ENCODE results near the gene CTBP1.

CTBP1 gene

DNA sequence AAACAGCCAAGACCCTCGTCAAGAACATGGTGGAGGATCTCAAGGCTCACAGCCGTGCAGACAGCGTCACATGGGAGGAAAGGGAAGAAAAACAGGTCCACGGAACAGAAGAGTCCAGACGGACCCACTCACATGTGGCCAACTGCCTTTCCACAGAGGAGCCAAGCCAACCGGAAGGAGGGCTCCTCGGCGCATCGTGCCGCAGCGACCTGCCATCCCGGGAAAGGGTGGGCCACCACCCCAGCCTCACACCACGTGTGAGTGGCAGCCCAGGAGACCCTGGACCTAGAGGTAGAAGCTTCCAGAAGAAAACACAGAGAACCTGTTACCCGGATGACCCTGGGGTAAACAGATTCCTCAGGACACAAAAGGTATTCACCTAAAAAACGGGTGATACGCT lies 28.4 kb downstream of the CTBP1 start:
- no peak overlapping the region for H3K23ac ChIP-seq (ENCODE audit: low read length)

DNA sequence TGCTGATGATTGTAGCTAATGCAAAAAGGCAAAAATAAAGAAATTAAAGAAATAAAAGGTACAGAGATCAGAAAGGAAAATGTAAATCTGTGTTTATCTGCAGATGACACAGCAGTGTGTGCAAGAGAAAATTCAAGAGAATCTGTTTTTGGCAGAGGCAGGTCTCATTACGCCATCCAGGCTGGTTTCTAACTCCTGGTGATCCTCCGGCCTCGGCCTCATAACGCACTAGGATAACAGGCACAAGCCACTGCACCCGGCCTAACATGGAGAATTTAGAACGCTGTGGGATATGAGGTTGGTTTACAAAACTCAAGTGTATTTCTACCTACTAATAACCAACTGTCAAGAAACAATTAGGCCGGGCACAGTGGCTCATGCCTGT lies 29.4 kb downstream of the CTBP1 start:
- Histone ChIP-seq H3K9me3 (ENCODE audit: insufficient read depth, low read depth, low read length) (peaks cover 2% of the 10 kb centered on the region), H3K4me2 (ENCODE audit: low read length) (no peak overlapping the region), H2BK120ac (ENCODE audit: insufficient read depth, low read length, poor library complexity) (no peak overlapping the region), H2AFZ (ENCODE audit: insufficient read depth, low read length, poor library complexity) (no peak overlapping the region), H3K4me1 (ENCODE audit: control insufficient read depth in 1 of 2, insufficient read depth in 2 of 2, low read length in 2 of 2) (no peaks in the 10 kb centered on the region), H3K18ac (ENCODE audit: low read length) (no peak overlapping the region), H2BK5ac (ENCODE audit: low read depth, low read length, poor library complexity) (no peak overlapping the region), H3K79me2 (ENCODE audit: control insufficient read depth, insufficient read depth, low read length, poor library complexity) (no peaks in the 10 kb centered on the region), H3K79me1 (ENCODE audit: low read length) (no peaks in the 10 kb centered on the region), H2AK5ac (ENCODE audit: low read length) (no peak overlapping the region), H3K4me3 (ENCODE audit: low read depth, low read length) (no peak overlapping the region), H3K27me3 (ENCODE audit: insufficient read depth, low read length) (no peaks in the 10 kb centered on the region), H3K23ac (ENCODE audit: low read length) (no peak overlapping the region), H3K4ac (ENCODE audit: low read depth, low read length) (no peak overlapping the region), H3K27ac (ENCODE audit: low read depth, low read length) (no peak overlapping the region), H3K36me3 (ENCODE audit: control insufficient read depth in 1 of 2, insufficient read depth in 2 of 2, low read length in 2 of 2) (peaks cover 67 to 75% of the 10 kb centered on the region in 2 experiments), H2BK12ac (ENCODE audit: low read length) (no peak overlapping the region), H4K8ac (ENCODE audit: low read depth, low read length) (no peak overlapping the region), H3K9ac (ENCODE audit: low read length) (no peak overlapping the region), H3K14ac (ENCODE audit: low read length) (no peak overlapping the region), H4K12ac (ENCODE audit: low read depth, low read length) (no peak overlapping the region), H4K91ac (ENCODE audit: low read depth, low read length) (no peak overlapping the region)
- no CpG with 5 or more reads among the region's 7 CpGs for WGBS (ENCODE audit: extremely low coverage, insufficient coverage, insufficient read length)
- DNase-seq = no peak

More for the DNA sequence above, 28.4 kb downstream of the CTBP1 start:
- Histone ChIP-seq H2BK12ac (ENCODE audit: low read length) (no peak overlapping the region), H3K18ac (ENCODE audit: low read length) (no peak overlapping the region), H3K27ac (ENCODE audit: low read depth, low read length) (no peak overlapping the region), H2AK5ac (ENCODE audit: low read length) (no peak overlapping the region), H2BK5ac (ENCODE audit: low read depth, low read length, poor library complexity) (no peak overlapping the region), H4K91ac (ENCODE audit: low read depth, low read length) (no peak overlapping the region), H3K4ac (ENCODE audit: low read depth, low read length) (no peak overlapping the region), H2BK120ac (ENCODE audit: insufficient read depth, low read length, poor library complexity) (no peak overlapping the region), H3K14ac (ENCODE audit: low read length) (no peak overlapping the region), H4K12ac (ENCODE audit: low read depth, low read length) (no peak overlapping the region), H3K4me3 (ENCODE audit: low read depth, low read length) (no peak overlapping the region), H4K8ac (ENCODE audit: low read depth, low read length) (no peak overlapping the region), H3K79me2 (ENCODE audit: control insufficient read depth, insufficient read depth, low read length, poor library complexity) (no peaks in the 10 kb centered on the region), H3K9me3 (ENCODE audit: insufficient read depth, low read depth, low read length) (peaks cover 4% of the 10 kb centered on the region), H2AFZ (ENCODE audit: insufficient read depth, low read length, poor library complexity) (no peak overlapping the region), H3K27me3 (ENCODE audit: insufficient read depth, low read length) (no peaks in the 10 kb centered on the region), H3K9ac (ENCODE audit: low read length) (no peak overlapping the region), H3K4me1 (ENCODE audit: control insufficient read depth in 1 of 2, insufficient read depth in 2 of 2, low read length in 2 of 2) (no peaks in the 10 kb centered on the region), H3K36me3 (ENCODE audit: control insufficient read depth in 1 of 2, insufficient read depth in 2 of 2, low read length in 2 of 2) (peaks cover 67 to 75% of the 10 kb centered on the region in 2 experiments), H3K4me2 (ENCODE audit: low read length) (no peak overlapping the region), H3K79me1 (ENCODE audit: low read length) (no peaks in the 10 kb centered on the region)
- no peak for DNase-seq
- WGBS (ENCODE audit: extremely low coverage, insufficient coverage, insufficient read length) = no CpG with 5 or more reads among the region's 16 CpGs

DNA sequence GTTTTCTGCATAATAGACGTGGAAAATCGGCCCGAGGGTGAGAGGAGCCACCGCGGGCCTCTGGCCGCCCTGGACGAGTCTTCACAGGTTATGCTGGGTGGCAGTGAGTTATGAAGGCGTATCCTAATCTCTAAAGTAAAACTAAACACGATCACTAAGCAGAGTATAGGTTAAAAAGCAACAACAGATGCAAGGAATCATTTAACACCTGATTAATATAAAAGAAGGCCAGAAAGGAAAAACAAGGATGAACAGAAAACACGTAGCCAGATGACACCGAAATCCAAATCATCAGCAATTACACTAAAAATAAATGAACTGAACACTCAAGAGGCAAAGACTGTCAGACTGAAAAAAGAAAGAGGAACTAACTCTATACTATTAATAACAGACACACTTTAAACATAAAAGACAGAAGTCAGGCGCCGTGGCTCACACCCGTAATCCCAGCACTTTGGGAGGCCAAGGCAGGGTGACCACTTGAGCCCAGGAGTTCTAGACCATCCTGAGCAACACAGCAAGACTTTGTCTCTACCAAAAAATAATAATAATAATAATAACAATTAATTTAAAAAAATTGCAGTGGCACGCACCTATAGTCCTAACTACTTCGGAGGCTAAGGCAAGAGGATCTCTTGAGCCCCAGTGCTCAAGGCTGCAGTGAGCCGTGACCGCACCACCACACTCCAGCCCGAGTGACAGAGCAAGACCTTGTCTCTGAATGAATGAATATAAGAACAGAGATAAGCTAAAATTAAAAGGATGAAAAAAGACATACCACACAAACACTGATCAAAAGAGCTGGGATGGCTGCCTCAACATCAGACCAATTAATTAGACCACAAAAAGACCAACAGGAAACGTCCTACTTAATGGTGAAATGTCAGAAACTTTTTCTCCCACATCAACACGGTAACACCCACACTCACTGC lies 30.0 kb downstream of the CTBP1 start:
- no peak overlapping the region for H4K91ac ChIP-seq (ENCODE audit: low read depth, low read length)
- H3K4me3 ChIP-seq (ENCODE audit: low read depth, low read length) = no peak overlapping the region
- no peaks in the 10 kb centered on the region for H3K4me1 ChIP-seq (ENCODE audit: control insufficient read depth in 1 of 2, insufficient read depth in 2 of 2, low read length in 2 of 2)
- H3K79me2 ChIP-seq (ENCODE audit: control insufficient read depth, insufficient read depth, low read length, poor library complexity) = no peaks in the 10 kb centered on the region
- no peak overlapping the region for H2BK120ac ChIP-seq (ENCODE audit: insufficient read depth, low read length, poor library complexity)
- no CpG with 5 or more reads among the region's 21 CpGs for WGBS (ENCODE audit: extremely low coverage, insufficient coverage, insufficient read length)
- H4K12ac ChIP-seq (ENCODE audit: low read depth, low read length) = no peak overlapping the region
- H2AK5ac ChIP-seq (ENCODE audit: low read length) = no peak overlapping the region
- no peak overlapping the region for H2BK5ac ChIP-seq (ENCODE audit: low read depth, low read length, poor library complexity)
- no peak overlapping the region for H3K18ac ChIP-seq (ENCODE audit: low read length)
- H4K8ac ChIP-seq (ENCODE audit: low read depth, low read length) = no peak overlapping the region
- no peak overlapping the region for H3K4ac ChIP-seq (ENCODE audit: low read depth, low read length)
- peaks cover under 1% of the 10 kb centered on the region for H3K9me3 ChIP-seq (ENCODE audit: insufficient read depth, low read depth, low read length)
- H2BK12ac ChIP-seq (ENCODE audit: low read length) = no peak overlapping the region
- DNase-seq = no peak
- no peak overlapping the region for H3K23ac ChIP-seq (ENCODE audit: low read length)
- peaks cover 67 to 75% of the 10 kb centered on the region in 2 experiments for H3K36me3 ChIP-seq (ENCODE audit: control insufficient read depth in 1 of 2, insufficient read depth in 2 of 2, low read length in 2 of 2)
- H3K27me3 ChIP-seq (ENCODE audit: insufficient read depth, low read length) = no peaks in the 10 kb centered on the region
- H3K14ac ChIP-seq (ENCODE audit: low read length) = no peak overlapping the region
- no peak overlapping the region for H2AFZ ChIP-seq (ENCODE audit: insufficient read depth, low read length, poor library complexity)
- no peak overlapping the region for H3K4me2 ChIP-seq (ENCODE audit: low read length)
- H3K79me1 ChIP-seq (ENCODE audit: low read length) = no peaks in the 10 kb centered on the region
- no peak overlapping the region for H3K27ac ChIP-seq (ENCODE audit: low read depth, low read length)
- no peak overlapping the region for H3K9ac ChIP-seq (ENCODE audit: low read length)

DNA sequence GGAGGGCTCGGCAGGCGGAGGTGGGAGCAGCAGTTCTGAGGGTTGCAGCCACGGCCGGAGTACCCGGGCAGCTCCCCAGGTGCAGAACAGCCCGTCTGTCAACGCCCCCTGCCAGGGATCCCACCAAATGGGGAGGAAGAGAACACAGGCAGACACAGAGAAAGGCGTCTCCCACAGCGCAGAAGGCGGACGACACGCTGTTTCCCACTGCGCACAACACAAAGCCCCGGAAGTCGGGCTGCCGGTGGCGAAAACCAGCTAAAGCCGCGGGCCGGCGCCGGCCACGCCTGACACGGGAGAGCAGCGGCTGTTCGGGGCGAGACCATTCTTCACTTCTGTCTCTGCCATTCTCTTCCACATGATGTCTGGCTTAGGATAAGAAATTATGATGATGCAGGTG lies 31.6 kb downstream of the CTBP1 start:
- Histone ChIP-seq H3K4me3 (ENCODE audit: low read depth, low read length) (no peak overlapping the region), H2AK5ac (ENCODE audit: low read length) (no peak overlapping the region), H4K12ac (ENCODE audit: low read depth, low read length) (no peak overlapping the region), H3K36me3 (ENCODE audit: control insufficient read depth in 1 of 2, insufficient read depth in 2 of 2, low read length in 2 of 2) (peaks cover 68 to 78% of the 10 kb centered on the region in 2 experiments), H3K4me1 (ENCODE audit: control insufficient read depth in 1 of 2, insufficient read depth in 2 of 2, low read length in 2 of 2) (no peaks in the 10 kb centered on the region), H3K9me3 (ENCODE audit: insufficient read depth, low read depth, low read length) (no peaks in the 10 kb centered on the region), H2BK12ac (ENCODE audit: low read length) (no peak overlapping the region), H2AFZ (ENCODE audit: insufficient read depth, low read length, poor library complexity) (no peak overlapping the region), H2BK5ac (ENCODE audit: low read depth, low read length, poor library complexity) (no peak overlapping the region), H4K8ac (ENCODE audit: low read depth, low read length) (no peak overlapping the region), H3K4me2 (ENCODE audit: low read length) (no peak overlapping the region), H3K27me3 (ENCODE audit: insufficient read depth, low read length) (no peaks in the 10 kb centered on the region), H2BK120ac (ENCODE audit: insufficient read depth, low read length, poor library complexity) (no peak overlapping the region), H3K27ac (ENCODE audit: low read depth, low read length) (no peak overlapping the region), H4K91ac (ENCODE audit: low read depth, low read length) (no peak overlapping the region), H3K23ac (ENCODE audit: low read length) (no peak overlapping the region), H3K4ac (ENCODE audit: low read depth, low read length) (no peak overlapping the region), H3K79me1 (ENCODE audit: low read length) (no peaks in the 10 kb centered on the region), H3K9ac (ENCODE audit: low read length) (no peak overlapping the region), H3K14ac (ENCODE audit: low read length) (no peak overlapping the region), H3K18ac (ENCODE audit: low read length) (no peak overlapping the region), H3K79me2 (ENCODE audit: control insufficient read depth, insufficient read depth, low read length, poor library complexity) (no peaks in the 10 kb centered on the region)
- WGBS (ENCODE audit: extremely low coverage, insufficient coverage, insufficient read length) = no CpG with 5 or more reads among the region's 27 CpGs
- DNase-seq = no peak

Measured in trophoblast cell (in vitro differentiated cells and primary cell).